Activated naive CD4-positive, alpha-beta T cell treated with anti-CD3 and anti-CD28 coated beads, Interleukin-2, amount 10 ng/mL, durations not matched to agents 7 days and 5 days (primary cell): ENCODE measurements around the gene BCL3.

ENCODE experiments used
- CTCF ChIA-PET: fragments of 350-600 bp; sonication (Branson Sonifier 250); formaldehyde crosslinking; loops from one replicate; lab custom pipeline; 2021; ENCODE audit warnings: antibody characterized with exemption; lab: Charles Lee
- DNase-seq: peaks from one replicate; pipeline ENCODE4 v3.0.0-alpha.2; 2020
- H3K27ac Mint-ChIP-seq: one replicate; pipeline ENCODE4 v1.8.0; 2021; ENCODE audit warnings: mild to moderate bottlenecking, moderate library complexity, mixed read lengths
- H3K27me3 Mint-ChIP-seq: one replicate; pipeline ENCODE4 v1.8.0; 2021; ENCODE audit warnings: mild to moderate bottlenecking, mixed read lengths
- H3K36me3 Mint-ChIP-seq: one replicate; pipeline ENCODE4 v1.8.0; 2021; ENCODE audit warnings: mixed read lengths
- H3K4me1 Mint-ChIP-seq: one replicate; pipeline ENCODE4 v1.8.0; 2021; ENCODE audit warnings: mixed read lengths
- H3K4me3 Mint-ChIP-seq: one replicate; pipeline ENCODE4 v1.8.0; 2021; ENCODE audit warnings: mild to moderate bottlenecking, moderate library complexity, mixed read lengths
- H3K9me3 Mint-ChIP-seq: one replicate; pipeline ENCODE4 v1.8.0; 2021; ENCODE audit warnings: mixed read lengths

Gene BCL3

DNA sequence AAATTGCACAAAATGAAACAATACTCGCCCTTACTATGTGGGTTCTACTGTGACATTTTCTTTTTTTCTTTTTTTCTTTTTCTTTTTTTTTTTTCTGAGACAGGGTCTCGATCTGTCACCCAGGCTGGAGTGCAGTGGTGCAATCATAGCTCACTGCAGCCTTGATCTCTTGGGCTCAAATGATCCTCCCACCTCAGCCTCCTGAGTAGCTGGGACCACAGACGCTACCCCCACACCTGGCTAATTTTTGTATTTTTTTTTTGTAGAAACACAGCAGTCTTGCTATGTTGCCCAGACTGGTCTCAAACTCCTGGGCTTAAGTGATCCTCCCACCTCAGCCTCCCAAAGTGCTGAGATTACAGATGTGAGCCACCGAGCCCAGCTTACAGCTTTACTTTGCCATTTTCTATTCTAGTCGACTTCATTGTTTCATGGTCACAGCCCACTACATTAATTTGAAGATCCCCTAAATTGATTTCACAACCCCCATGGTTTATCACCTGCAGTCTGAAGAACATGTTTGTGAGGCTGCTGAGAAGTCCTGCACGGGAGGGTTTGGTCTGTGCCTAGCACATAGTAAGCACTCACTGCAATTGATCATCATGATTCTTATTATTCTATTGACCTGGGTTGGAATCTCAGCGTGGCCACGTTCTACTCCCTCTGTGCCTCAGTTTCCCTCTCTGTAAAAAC is 3.8 kb downstream of the BCL3 start:
- H3K27ac Mint-ChIP-seq: peak overlapping the region; percentile 97
- H3K4me3 Mint-ChIP-seq: peak overlapping the region; percentile 91
- CTCF ChIA-PET: interaction anchor here (3.4 kb wide), 2 partner anchors 19 to 29 kb away, joined by 16 to 19 read pairs; no protein-coding TSS in a partner anchor
- H3K27me3 Mint-ChIP-seq: peaks cover 11% of the 10 kb centered on the region
- DNase-seq: no peak
- H3K36me3 Mint-ChIP-seq: peaks cover 52% of the 10 kb centered on the region
- no peaks in the 10 kb centered on the region for H3K9me3 Mint-ChIP-seq
- peaks cover 79% of the 10 kb centered on the region for H3K4me1 Mint-ChIP-seq

DNA sequence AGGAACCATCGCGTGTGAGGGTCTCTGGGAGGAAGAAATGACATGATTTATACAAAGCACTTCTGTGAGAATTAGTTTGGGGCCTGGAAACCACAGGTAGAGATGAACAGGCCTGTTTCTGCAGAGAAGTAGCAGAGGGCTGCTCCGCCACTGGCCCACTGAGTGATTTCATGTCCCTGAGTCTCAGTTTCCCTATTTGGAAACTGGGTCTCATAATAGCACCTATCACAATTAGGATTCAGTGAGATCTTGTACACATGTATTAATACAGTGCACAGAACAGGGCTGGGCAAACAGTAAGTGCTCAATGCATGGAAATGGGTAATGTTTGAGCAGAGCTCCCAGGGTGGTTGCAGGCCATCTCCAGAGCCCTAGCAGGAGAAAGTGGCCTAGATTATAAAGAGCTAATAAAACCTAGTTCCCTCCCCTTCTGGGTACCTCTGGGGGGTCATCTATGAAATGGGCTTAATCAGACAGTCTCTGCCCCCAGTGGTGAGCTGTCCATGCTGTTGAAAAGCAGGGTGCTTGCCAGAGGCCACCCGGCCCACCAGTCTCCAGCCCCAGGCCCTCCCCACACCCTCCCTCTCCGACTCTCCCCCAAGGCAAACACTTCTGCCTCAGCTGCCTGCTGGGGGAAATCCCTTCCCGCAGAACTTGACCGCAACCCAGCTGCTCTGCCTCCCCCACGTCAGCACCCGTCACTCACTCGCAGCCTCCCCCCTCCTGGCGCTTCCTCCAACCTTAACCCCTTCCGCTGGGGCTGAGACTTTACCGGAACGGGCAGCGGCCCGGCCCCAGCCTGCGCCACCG is 4.5 kb downstream of the BCL3 start:
- Mint-ChIP-seq H3K4me3 (peak overlapping the region; percentile 91), H3K36me3 (peaks cover 57% of the 10 kb centered on the region), H3K9me3 (no peaks in the 10 kb centered on the region), H3K27ac (peak overlapping the region; percentile 97), H3K4me1 (peaks cover 79% of the 10 kb centered on the region), H3K27me3 (peaks cover 4% of the 10 kb centered on the region)
- peak; percentile 98 for DNase-seq
- CTCF ChIA-PET: interaction anchor here (3.4 kb wide), 2 partner anchors 18 to 29 kb away, joined by 16 to 19 read pairs; no protein-coding TSS in a partner anchor

DNA sequence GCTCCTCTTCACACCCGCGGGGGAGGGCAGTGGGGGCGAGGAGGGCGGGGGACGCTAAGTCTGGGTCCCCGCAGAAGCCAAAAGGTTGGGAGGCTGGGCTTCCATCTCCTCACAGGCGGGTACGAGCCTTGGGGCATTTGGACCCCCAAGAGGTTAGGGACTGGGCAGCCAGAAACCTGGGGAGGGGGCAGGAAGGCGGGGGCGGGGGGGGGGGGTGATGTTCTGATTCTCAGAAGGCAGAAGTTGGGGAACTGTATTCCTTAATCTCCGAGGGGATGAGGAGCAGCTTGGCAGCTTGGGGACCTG is 5.1 kb downstream of the BCL3 start:
- H3K4me1 Mint-ChIP-seq: peaks cover 82% of the 10 kb centered on the region
- H3K9me3 Mint-ChIP-seq: no peaks in the 10 kb centered on the region
- peak overlapping the region; percentile 97 for H3K27ac Mint-ChIP-seq
- CTCF ChIA-PET: interaction anchor here (3.4 kb wide), 2 partner anchors 17 to 30 kb away, joined by 16 to 19 read pairs; no protein-coding TSS in a partner anchor
- DNase-seq: no peak
- H3K36me3 Mint-ChIP-seq: peaks cover 60% of the 10 kb centered on the region
- peak overlapping the region; percentile 91 for H3K4me3 Mint-ChIP-seq
- H3K27me3 Mint-ChIP-seq: peaks cover 4% of the 10 kb centered on the region

DNA sequence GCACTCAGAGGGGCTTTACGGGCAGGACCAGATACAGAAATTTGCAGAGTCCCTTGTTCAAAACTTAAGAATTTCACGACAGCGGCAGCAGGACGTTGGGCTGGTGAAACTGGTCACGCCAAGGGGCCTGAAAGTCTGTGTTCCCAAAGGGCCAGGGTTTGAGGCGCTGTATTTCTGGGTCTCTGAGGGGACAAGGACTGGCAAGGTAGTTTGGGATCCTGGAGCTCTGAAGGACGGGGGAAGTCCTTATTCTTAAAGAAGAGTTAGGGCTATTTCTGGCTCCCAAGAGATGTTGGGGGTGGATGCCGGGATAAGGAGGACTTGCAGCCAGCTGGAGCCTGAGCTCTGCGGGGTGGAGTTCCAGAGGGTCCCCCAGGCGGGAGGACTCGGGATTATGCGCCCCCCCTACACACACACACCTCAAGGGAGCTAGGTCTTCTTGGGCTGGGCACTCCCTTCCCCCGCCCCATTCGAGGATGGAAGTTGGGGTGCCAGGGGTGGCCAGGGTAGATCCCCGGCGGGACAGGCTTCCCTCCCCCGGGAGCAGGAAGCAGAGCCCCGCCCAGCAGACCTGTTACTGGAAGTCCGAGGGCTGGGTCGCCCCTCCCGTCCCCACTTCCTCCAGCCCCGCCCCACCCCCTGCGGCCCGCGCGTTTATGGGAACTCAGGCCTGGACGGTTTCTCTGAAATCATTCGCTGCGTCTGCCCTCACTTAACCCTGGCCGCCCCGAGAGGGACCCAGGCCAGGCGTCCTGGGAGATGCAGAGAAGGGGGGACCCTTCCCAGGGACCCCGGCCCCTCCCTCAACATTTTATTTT is 5.6 kb downstream of the BCL3 start:
- Mint-ChIP-seq H3K27me3 (peaks cover 4% of the 10 kb centered on the region), H3K4me1 (peaks cover 84% of the 10 kb centered on the region), H3K36me3 (peaks cover 62% of the 10 kb centered on the region)

DNA sequence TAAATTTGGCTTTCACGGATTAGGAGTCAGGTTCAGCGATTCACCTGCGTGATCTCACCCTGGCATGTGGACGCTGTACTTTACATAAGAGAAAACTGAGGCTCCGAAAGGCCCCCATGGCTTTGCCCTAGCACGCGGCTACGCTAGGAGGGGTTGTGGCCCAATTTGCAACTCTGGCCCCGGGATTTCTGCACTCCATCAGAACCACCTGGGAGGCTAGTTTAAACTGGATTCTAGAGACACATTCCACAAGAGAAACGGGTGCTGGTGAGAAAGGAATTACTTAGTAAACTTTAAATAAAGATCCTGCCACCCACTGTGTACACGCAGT is 6.2 kb downstream of the BCL3 start:
- CTCF ChIA-PET: interaction anchor here (1.2 to 1.7 kb wide), 3 partner anchors 31 to 65 kb away, joined by 3 to 9 read pairs (median 5); no protein-coding TSS in a partner anchor
- peak overlapping the region; percentile 97 for H3K27ac Mint-ChIP-seq
- H3K4me3 Mint-ChIP-seq: peak overlapping the region; percentile 91
- H3K4me1 Mint-ChIP-seq: peaks cover 80% of the 10 kb centered on the region
- peaks cover 58% of the 10 kb centered on the region for H3K36me3 Mint-ChIP-seq
- DNase-seq: no peak
- no peaks in the 10 kb centered on the region for H3K9me3 Mint-ChIP-seq
- H3K27me3 Mint-ChIP-seq: peaks cover 4% of the 10 kb centered on the region

More for the DNA sequence above, 5.6 kb downstream of the BCL3 start:
- CTCF ChIA-PET: interaction anchor here (1.2 to 3.4 kb wide), 3 partner anchors 17 to 32 kb away, joined by 3 to 19 read pairs (median 16); no protein-coding TSS in a partner anchor
- peak overlapping the region; percentile 91 for H3K4me3 Mint-ChIP-seq
- no peaks in the 10 kb centered on the region for H3K9me3 Mint-ChIP-seq
- DNase-seq: peak; percentile 85
- H3K27ac Mint-ChIP-seq: peak overlapping the region; percentile 97

DNA sequence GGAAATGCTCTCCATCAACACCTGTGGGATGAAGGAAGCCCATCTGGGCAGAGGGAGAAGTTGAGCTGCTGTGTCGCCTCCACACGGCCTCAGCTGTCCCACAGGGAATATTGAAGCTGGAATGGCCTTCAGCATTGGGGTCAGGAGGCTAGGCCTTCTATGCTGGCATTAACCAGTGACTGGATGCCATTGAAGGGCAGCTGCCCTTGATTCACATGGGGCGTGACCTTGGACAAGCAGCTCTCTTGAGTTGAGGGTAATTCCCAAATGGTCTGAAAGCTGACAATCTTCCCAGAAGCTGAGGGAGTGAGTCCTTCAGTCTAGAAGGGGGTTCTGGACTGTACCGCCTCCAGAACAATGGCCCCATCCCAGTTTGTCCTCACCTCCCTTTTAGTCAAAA is 6.7 kb downstream of the BCL3 start:
- H3K4me3 Mint-ChIP-seq: peak overlapping the region; percentile 91
- peaks cover 58% of the 10 kb centered on the region for H3K36me3 Mint-ChIP-seq
- peaks cover 4% of the 10 kb centered on the region for H3K27me3 Mint-ChIP-seq
- peaks cover 80% of the 10 kb centered on the region for H3K4me1 Mint-ChIP-seq
- H3K27ac Mint-ChIP-seq: peak overlapping the region; percentile 97
- CTCF ChIA-PET: interaction anchor here (1.2 to 1.7 kb wide), 4 partner anchors 16 to 65 kb away, joined by 3 to 9 read pairs (median 5); no protein-coding TSS in a partner anchor
- no peaks in the 10 kb centered on the region for H3K9me3 Mint-ChIP-seq
- no peak for DNase-seq

DNA sequence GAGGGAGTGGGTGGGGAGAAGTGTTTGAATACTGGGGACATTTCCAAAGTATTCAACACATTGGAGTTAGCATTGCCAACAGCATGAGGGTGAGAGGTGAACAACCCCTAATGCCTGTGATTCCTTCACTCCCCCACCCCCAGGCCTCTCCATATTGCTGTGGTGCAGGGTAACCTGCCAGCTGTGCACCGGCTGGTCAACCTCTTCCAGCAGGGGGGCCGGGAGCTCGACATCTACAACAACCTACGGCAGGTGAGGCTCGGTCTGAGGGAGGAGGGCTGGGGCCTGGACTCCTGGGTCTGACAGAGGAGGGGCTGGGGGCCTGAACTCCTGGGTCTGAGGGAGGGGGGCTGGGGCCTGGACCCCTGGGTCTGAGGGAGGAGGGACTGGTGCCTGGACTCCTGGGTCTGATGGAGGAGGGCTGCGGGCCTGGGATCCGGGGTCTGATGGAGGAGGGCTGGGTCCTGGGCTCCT is 7.6 kb downstream of the BCL3 start:
- Mint-ChIP-seq H3K4me3 (no peak overlapping the region), H3K36me3 (peaks cover 60% of the 10 kb centered on the region), H3K27ac (peak overlapping the region; percentile 42), H3K4me1 (peaks cover 80% of the 10 kb centered on the region), H3K27me3 (peaks cover 4% of the 10 kb centered on the region), H3K9me3 (no peaks in the 10 kb centered on the region)
- no peak for DNase-seq
- CTCF ChIA-PET: interaction anchor here (0.6 to 1.7 kb wide), 4 partner anchors 15 to 578 kb away, joined by 4 to 9 read pairs (median 5); no protein-coding TSS in a partner anchor

DNA sequence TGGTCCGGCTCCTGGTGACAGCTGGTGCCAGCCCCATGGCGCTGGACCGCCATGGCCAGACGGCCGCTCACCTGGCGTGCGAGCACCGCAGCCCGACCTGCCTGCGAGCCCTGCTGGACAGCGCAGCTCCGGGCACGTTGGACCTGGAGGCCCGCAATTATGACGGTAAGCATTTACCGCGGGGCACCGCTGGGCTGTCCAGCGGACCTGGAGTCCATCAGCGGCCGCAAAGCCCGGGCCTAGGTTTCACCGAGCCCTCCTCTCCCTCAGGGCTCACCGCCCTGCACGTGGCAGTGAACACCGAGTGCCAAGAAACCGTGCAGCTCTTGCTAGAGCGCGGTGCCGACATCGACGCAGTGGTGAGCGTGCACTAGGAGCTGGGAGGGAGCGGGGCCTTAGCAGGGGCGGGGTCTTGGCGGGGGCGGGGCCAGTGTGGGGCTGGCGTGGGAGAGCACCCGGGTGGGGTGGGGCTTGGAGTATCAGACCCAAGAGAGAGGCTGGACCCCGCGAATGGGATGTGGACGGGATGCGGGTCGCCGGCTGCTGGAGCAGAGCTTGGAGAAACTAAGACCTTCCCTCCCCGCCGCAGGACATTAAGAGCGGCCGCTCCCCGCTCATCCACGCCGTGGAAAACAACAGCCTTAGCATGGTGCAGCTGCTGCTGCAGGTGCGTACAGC is 8.7 kb downstream of the BCL3 start:
- Mint-ChIP-seq H3K4me1 (peaks cover 74% of the 10 kb centered on the region), H3K27ac (no peak overlapping the region), H3K36me3 (peaks cover 51% of the 10 kb centered on the region), H3K27me3 (peaks cover 4% of the 10 kb centered on the region), H3K4me3 (no peak overlapping the region), H3K9me3 (no peaks in the 10 kb centered on the region)
- CTCF ChIA-PET: interaction anchor here (1.2 to 2.1 kb wide), 3 partner anchors 13 to 68 kb away, joined by 4 to 6 read pairs (median 4); no protein-coding TSS in a partner anchor
- no peak for DNase-seq

DNA sequence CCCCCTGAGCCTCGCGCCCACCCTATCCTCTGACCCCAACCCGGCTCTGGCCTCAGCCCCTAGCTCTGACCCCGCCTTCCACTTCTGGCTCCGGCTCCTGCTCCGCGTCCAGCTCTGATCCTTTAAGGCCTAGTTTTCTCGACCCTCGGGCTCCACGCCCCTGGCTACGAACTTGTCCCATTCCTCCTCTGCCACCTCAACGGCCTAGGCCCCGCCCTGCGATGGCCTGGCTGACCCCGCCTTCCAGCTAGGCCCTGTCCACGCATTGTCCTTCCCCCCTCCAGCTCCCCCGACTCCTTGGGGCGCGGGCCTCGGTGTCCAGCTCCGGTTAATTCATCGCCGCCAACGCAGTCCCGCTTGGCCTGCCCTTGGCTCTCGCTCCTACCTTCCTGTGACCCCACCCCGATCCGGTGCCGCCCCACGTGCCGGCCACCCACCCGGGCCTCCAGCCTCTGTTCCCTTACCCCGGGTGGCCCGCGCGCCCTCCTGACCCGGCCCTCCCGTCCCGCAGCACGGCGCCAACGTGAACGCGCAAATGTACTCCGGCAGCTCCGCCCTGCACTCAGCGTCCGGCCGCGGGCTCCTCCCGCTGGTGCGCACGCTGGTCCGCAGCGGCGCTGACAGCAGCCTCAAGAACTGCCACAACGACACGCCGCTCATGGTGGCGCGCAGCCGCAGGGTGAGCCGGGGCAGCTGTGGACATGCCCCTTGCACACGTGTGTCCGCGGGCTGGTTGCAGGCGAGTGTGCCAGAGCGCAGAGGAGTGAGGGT is 9.4 kb downstream of the BCL3 start:
- Mint-ChIP-seq H3K36me3 (peaks cover 44% of the 10 kb centered on the region), H3K4me1 (peaks cover 70% of the 10 kb centered on the region), H3K27me3 (peaks cover 4% of the 10 kb centered on the region), H3K9me3 (no peaks in the 10 kb centered on the region), H3K27ac (no peak overlapping the region), H3K4me3 (no peak overlapping the region)
- CTCF ChIA-PET: interaction anchor here (1.2 to 2.1 kb wide), 3 partner anchors 13 to 69 kb away, joined by 4 to 6 read pairs (median 4); no protein-coding TSS in a partner anchor
- no peak for DNase-seq

DNA sequence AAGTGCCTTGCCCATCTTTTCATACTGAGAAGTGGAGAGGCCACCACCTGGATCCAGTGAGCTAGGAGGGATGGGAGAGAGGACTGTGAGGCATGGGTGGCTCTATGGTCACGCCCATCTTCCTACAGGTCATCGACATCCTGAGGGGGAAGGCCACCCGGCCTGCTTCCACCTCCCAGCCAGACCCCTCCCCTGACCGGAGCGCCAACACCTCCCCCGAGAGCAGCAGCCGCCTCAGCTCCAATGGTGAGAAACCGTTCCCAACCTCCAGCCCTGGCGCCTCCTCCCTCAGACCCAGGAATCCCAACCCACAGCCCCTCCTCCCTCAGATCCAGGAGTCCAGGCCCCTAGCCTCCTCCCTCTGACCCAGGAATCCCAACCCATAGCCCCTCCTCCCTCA is 10.1 kb downstream of the BCL3 start:
- Mint-ChIP-seq H3K27me3 (no peaks in the 10 kb centered on the region), H3K4me1 (peaks cover 69% of the 10 kb centered on the region), H3K4me3 (no peak overlapping the region), H3K9me3 (no peaks in the 10 kb centered on the region), H3K27ac (no peak overlapping the region), H3K36me3 (peaks cover 42% of the 10 kb centered on the region)
- no peak for DNase-seq
- CTCF ChIA-PET: interaction anchor here (1.2 to 2.1 kb wide), 2 partner anchors 12 to 35 kb away, joined by 4 to 6 read pairs; no protein-coding TSS in a partner anchor

DNA sequence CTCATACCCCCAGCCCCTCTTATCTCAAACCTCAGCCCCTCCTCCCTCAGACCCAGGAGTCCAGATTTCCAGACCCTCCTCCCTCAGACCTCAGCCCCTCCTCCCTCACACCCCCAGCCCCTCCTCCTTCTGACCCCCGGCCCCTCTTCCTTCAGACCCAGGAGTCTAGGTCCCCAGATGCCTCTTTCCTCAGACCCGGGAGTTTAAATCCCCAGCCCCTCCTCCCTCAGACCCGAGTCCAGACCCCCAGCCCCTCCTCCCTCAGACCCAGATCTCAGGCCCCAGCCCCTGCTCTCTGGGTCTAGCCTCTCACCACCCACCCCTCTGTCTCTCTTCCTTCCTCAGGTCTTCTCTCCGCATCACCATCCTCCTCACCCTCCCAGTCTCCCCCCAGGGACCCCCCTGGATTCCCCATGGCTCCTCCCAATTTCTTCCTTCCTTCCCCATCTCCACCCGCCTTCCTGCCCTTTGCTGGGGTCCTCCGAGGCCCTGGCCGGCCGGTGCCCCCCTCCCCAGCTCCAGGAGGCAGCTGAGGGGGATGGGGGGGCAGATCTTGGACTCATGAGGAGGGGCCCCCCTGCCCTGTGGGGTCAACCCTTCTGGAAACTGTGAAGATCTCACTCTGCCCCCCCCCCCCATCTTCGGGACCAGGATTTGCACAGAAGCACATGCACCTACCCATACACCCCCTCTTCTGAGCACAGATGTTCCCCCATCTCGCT is 10.7 kb downstream of the BCL3 start:
- Mint-ChIP-seq H3K4me1 (peaks cover 70% of the 10 kb centered on the region), H3K4me3 (no peak overlapping the region), H3K36me3 (peaks cover 42% of the 10 kb centered on the region), H3K27me3 (no peaks in the 10 kb centered on the region), H3K9me3 (no peaks in the 10 kb centered on the region), H3K27ac (no peak overlapping the region)
- no peak for DNase-seq
- CTCF ChIA-PET: no interaction called here

DNA sequence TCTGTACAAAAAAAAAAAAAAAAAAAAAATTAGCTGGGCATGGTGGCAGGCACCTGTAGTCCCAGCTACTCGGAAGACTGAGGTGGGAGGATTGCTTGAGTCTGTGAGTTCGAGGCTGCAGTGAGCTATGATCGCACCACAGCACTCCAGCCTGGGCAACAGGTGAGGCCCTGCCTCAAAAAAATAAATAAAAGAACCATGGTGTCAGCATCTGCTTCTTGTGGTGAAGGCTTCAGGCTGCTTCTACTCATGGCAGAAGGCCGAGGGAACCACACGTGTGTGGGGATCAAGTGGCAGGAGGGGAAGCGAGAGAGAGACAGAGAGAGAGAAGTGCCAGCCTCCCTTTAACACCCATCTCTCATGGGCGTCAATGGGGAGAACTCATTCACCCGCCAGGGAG is 13.5 kb downstream of the BCL3 start:
- Mint-ChIP-seq H3K36me3 (peaks cover 29% of the 10 kb centered on the region), H3K4me1 (peaks cover 51% of the 10 kb centered on the region), H3K4me3 (no peak overlapping the region), H3K27me3 (no peaks in the 10 kb centered on the region), H3K9me3 (no peaks in the 10 kb centered on the region), H3K27ac (peak overlapping the region; percentile 37)
- CTCF ChIA-PET: interaction anchor here (16.1 kb wide), 1 partner anchor 38 kb away, joined by 385 read pairs; no protein-coding TSS in a partner anchor
- DNase-seq: no peak
